HG03354 (cell line): ENCODE data around the gene CRABP2.

Experiments used
- ATAC-seq: cut with Tn5 transposase; IDR thresholded peaks from one replicate; pipeline ENCODE4 v1.9.1; 2021; ENCODE audit warnings: mild to moderate bottlenecking; ENCODE audit not compliant: unreplicated experiment, poor library complexity, severe bottlenecking

The CRABP2 gene

DNA sequence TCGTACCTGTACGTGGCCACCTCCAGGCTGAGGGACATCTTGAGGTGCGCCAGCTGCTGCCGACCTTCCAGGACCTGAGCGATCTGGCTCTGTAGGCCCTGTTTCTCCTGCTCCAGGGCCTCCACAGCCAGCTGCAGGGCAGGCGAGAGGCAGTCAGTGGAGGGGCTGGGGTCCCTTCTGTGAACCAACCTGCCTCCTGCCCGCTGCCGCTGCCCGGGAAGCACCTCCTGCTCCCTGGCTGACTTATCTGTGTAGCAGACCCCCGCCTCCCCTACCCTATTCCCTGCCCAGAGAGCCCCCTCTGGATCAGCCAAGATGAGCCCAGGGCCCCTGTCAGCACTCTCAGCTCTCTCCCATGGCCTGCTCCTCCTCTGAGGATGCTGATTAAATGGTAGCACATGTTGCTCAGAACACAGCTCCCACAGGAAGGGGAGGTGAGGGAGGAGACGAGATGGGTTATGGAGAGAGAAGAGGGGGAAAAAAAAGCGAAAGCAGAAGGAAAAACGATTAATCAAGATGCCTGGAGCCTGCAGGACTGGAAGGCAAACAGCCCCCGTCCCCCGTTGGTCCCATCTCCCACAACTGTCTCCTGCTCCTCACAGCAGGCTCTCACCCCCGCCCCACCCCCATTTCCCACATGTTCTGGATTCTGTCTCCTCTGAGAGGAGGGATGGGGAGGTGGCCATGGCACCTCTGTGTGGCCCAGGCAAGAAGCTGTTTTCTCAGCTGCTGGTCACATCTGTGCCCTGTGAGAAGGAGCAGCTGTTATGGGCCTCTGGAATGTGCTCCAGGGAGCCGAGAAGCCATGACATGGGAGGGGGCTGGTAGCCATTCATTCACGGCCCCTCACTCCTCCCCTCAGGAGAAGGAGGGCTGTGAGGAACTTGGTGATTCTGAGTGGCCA, 29.9 kb downstream of the CRABP2 start:
- ATAC-seq, result no peak

DNA sequence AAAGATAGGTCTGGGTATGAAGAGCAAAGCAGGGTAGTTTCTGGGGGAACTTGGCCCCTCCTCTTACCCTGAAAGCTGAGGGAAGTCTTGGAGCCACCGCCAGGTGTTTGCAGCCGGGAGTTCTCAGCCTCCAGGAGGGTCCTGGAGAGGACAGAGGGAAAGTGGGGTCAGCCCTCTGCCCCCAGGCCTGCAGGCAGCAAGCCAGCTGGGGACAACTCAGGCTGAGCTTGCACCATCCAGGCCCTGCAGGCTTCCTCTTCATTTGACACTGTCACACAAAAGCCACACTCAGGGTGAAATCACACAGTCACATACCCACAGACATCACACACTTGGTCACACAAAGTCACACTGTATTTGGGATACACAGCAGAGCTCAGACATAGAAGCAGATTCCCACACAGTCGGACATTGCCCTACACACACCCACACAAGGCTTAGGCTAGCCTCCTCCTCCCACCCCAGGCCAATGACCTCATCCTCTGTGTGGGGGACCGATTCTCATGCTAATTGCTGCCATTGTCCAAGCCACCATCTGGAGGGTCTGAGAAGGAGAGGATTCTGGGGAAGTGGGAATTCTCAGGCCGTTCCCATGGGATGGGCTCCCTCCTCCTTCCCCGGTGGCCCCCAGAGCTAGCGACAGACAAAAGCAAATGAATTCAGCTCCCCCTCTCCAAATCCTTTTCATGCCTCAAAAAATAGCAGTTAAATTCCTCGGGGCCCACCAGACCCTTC, 31.8 kb downstream of the CRABP2 start:
- no peak for ATAC-seq

DNA sequence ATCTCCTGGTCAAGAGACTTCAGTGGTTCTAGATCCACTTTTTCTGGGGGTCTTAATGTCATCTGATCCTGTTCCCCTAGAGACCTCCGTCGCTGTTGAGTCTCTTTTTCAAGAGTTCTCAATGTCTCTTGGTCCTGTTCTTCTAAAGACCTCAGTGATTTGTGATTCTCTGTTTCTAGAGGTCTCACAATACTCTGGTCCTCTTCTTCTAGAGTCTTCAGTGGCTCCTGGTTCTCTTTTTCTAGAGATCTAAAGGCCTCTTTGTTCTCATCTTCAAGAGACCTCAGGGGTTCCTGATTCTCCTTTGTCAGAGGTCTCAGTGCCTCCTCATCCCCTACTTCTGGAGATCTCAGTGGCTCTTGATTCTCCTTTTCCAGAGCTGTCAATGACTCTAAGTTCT, 33.6 kb downstream of the CRABP2 start:
- no peak for ATAC-seq

DNA sequence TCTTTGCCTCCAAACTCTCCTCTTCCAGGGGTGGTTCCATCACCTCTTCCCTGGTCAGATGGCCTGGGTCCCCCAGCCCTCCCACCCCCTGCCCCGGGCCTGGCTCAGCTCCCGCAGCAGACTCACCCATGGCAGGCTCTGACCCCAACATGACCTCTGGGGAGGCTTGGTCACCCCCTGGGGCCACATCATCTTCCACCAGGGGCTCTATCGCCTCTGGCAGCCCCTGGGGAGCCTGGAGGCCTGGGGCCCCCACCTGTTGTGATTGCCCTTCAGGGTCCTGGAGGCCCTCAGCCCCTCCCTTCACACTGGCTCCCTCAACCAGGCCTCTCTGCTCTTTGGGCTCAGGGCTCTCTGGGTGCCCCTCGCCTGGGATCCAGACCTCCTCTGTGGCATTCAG, 34.6 kb downstream of the CRABP2 start:
- no peak for ATAC-seq

DNA sequence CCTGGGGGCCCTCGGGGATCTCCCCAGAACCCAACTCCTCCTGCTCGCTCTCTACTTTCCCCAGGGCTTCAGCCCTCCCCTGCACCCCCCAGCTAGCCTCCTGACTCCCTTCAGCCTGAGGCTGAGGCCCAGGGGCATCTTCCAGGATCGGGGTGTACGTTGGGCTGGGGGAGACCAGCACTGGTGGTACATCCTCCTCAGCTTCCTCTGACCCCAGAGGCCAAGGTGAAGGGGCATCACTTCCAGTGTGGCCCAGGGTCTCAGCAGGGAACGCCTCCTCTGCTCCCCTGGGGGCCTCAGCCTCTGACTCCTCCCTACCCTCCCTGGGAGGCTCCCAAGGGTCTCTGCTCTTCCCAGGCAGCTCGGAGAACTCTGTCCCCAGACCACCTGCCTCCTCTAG, 35.0 kb downstream of the CRABP2 start:
- no peak for ATAC-seq

DNA sequence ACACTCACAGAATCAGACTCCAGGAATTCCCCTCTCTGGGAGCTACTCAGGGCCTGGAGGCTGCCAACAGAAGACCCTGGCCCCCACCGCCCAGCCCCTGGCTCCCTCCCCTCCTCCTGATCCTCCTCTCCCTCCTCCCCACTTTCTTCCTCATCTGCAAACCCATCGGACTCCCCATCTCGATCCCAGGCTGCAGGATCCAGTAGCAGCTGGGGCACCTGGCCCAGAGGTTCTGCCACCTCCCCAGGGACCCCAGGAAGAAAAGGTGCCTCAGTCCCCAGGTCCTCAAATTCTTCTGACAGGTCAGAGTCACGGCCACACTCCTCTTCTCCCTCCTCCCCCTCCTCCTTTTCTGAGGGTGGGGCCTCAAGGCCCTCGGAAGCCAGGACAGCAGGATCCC, 35.6 kb downstream of the CRABP2 start:
- no peak for ATAC-seq

DNA sequence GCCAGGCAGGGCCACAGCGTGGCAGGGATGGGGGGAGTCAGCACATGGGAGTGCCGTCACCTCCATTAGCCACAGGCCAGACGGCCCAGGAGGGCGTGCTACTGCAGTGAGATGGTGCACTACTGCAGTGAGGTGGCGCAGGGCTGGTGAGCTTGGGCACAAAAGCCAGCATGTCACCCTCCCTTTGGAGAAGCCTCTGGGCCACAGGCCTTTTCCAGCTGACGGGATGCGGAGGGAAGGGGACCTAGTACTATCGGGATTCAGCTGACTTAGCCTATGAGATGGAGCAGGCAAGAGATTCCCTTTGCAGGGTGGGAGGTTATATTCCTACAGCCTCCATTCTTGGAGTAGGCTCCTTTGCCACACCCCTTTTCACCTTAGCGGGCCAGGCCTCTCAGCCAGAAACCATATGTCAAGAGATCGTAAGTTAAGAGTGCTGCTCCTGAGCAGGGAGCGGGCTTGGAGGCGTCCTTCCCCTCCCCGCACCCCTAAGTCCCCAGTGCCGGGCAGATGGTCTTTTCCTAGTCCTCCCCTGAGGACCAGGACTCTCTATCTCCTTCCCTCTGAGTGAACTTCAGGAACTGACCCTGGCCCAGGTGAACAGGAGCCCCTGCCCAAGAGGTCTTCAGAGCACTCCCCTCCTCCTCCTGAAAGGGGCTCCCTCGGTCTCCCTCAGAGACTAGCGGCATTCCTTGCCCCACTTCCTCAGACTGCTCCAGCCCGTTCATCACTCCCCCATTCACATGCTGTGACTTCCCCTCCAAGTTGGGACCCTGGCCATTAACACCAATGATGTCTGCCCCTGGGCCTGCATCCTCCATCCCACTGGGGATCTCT, 36.4 kb downstream of the CRABP2 start:
- no peak for ATAC-seq

DNA sequence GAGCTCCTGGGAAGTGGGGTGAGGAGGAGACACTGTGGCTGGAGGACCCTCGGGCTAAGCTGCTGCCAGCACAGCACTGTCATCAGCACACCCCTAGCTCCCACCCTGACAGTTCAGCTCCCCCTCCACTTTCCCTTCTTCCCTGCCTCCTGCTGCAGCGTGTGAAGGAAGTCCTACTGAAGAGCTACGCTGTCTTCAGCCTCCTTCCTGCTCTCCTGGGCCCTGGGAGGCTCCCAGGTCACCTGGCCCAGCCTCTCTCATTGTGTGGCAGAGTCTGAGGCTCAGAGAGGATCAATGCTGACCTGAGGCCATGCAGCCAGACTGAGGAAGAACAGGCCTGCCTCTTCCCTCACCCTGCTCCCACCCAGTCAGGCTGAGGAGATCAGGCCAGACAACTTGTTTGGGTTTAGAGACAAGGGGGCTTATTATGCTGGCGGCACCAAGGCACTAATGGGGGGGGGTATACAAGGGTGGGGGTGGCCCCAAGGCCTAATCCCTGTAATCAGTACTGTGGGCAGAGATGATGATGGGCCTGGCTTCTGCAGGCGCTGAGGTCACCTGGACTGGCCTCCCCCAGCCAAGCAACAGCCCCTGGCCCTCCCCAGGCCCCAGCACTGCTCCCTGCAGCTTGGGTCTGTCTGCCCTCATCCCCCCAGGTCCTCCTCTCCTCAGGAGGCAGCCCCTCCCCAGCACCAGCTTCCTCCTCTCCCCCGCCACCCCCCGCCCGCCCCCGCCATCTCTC, 37.2 kb downstream of the CRABP2 start:
- ATAC-seq, result no peak

DNA sequence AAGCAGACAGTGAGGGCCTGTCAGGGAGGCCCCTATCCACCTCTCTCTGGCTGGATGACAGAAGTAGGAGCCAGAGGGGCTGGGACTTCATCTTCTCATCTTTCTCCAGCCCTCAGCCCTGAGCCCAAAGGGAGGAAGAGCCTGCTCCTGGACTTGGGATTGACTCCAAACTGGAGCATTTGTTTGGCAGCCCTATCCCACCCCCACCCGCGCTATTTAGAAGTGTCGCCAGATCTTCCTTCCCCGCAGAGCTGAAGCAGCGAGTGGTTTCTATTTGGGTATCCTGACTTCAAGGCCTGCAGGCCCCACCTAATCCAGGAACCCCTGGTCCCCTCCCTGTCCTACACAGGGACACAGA, 37.8 kb downstream of the CRABP2 start:
- ATAC-seq, result no peak

DNA sequence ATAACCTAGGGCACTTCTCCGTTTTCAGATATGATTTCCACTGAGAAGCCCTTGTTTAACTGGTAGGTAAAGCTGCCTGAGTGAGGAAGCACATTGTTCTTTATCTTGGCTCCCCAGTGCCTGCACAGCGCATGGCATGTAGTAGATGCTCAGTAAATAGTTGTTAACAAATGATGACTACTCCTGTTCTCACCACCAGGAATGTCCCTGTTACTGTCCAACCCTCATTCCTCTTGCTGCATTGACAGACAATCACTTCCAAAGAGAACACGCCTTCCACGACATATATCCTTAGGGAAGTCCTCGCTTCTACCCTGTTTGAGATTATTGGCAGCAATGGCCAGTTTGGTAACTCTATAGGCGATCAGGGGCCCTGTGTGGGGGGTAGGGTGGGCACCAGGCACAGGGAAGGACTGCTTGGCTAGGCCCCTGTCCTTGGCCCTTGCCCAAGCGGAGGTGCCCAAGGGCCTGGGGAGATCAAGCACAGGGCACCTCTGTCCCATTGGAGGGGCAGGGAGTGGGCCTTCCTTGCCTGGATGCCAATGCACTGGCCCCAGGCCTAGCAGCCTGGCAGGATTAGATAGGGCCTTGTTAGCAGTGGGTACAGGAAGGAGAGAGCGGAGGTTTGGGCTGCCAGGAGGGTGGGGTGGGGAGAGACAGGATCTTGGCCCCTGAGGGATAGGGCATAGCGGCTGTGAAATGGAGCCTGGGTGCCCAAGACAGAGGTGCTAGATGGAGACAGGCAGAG, 38.3 kb downstream of the CRABP2 start:
- ATAC-seq, result no peak

DNA sequence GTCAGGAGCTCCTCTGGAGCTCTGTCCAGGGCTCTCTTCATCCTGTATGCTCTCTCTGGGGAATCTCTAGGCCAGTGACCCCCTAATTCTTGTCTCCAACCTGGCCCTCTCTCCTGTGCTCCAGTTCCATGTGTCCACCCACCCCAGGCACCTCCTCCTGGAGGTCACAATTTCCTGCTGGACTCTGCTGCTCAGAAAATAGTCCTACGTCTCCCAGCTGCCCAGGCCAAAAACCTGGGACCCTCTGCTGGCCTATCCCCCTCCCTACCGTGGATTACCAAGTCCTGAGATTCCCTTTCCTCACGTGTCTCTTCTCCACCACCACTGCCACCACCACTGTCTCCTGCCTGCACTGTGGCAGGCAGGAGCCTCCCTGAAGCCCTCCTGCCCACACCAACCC, 39.8 kb downstream of the CRABP2 start:
- ATAC-seq, result no peak

DNA sequence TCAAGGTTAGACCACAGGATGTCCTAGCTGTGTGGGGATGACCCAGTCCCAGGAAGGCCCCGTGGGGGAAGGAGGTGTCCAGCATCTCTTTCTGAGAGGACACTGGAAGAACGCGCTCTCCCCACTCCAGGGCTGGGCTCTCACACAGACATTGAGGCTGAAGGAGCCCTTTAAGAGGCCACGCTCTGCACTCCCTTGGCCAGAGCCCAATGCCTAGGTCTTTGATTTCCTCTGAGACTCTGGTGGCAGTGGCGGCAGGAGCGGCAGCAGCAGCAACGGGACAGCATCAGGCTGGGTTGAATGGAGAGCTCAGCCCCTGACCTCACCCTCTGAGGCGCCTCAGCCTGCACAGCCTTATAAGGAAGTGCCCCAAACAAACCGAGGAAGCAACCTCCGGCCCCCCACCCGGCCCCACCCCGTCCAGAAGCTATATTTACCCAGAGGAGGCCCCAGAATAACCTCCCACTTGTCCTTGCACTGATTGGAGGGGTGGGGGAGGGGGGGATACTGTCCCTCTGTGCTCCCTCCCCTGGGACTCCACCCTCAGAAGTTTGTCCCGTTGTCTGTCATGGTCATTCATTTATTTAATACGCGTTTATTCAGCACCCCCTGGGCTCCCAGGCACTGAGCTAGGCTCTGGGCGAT, 40.5 kb downstream of the CRABP2 start:
- no peak for ATAC-seq

DNA sequence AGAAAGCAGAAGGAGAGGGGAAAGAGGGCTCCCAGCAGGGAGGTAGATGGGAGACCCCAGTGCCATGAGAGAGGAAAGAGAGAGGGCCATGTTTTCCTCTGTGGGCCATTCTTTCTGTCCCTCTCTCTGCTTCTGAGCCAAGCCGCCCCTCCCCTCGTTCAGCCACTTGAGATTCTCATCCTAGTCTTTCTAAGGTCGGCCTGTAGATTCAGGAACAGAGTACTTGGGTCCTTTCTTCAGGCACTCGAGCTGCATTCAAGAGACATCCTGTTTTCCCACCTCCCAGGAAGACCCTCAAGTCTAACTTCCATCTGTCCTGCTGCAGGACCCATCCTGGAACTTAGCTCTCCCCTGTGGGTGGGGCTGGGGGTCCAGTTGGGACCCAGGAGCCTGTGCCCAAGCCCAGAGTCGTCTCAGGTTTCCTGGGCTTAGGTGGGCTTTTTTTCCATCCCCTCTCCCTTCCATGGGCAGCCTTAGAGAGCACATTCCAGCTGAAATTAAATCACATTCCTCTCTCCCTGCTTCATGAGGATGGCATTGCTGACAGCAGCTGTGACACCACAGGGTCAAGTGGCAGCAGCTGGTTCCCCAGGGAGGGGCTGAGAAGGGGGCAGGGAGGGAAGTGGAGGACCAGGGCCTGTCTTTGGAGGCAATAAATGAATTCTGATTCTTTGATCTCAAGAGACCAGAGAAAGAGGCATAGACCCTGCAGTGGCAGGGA, 41.2 kb downstream of the CRABP2 start:
- ATAC-seq, result no peak

DNA sequence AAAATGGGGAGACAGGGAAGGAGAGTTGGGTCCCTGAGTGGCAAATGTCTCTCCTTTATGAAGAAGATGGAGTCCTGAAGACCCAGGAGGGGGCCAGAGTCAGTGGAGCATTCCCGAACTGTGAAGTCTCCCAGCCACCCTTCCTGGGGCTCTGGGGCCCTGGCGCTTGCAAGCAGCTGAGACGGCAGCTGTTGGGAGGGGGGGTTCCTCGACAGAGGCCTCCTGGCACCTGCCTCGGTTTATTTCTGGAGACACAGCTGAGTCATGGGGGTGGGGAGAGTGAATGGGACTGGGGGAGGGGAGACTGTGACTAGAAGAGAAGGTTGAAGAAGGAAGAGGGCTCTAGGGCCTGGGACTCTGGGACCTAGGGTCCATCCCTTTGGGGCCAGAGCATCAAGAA, 42.2 kb downstream of the CRABP2 start:
- ATAC-seq, result no peak

DNA sequence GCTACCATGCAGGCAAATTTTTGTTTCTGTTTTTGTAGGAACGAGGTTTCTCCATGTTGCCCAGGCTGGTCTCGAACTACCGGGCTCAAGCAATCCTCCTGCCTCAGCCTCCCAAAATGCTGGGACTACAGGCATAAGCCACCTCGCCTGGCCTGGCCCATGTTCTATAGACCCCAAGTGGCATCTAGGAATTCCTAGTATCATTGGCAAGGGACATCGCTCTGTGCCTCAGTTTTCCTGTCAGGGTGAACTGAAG, 42.7 kb downstream of the CRABP2 start:
- ATAC-seq, result no peak

DNA sequence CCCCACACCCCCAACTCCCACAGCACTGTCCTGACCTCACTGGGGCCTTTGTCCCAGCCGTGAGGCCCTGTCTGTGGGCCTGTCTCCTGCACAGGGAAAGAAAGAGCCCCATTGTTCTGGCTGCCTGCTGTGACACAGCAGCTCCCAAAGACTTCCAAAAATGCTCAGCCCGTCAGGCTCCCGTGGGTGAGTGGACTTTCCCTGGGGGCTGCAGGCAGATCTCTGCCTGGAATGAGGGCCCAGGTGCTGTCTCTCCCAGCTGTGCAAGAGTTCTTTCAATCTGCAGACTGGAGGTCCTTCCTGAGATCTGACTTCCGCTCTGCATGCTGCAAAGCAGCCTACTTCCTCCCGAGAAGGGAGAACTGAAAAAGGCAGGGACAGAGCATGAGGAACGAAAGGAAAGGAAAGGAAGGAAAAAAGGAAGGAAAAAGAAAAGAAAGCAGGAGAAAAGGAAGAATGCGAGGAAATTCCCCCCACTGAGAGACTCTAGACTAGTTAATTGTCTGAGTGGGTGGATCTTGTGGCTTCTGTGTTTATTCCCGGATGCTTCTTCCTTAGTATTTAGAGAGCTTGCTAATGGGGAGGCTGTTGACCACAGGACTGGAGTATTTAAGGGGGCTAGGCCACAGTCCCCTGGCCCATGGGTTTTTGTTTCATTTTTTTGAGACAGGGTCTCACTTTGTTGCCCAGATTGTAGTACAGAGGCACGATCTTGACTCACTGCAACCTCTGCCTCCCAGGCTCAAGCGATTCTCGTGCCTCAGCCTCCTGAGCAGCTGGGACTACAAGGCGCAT, 43.2 kb downstream of the CRABP2 start:
- no peak for ATAC-seq

DNA sequence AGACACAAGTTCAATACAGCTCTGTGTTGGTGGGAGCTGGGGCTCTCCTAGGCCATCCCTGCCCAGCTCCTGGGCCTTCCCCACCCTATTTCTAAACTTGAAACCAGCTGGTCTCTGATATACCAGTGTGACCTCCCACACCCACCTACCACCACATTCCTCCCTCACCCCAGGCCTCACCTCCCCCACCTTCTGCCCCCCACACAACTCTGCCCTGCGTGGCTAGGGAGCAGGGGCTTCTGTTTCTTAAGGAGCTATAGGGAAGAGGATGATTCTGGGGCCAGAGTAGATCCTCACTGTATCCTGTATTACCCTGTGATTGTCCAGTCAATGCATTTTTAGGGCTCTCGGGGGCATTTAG, 44.7 kb downstream of the CRABP2 start:
- ATAC-seq, result no peak
